HepG2 (cell line): ENCODE measurements around the gene IQCE. TPM values are rescaled to one million over a fixed set of nuclear protein-coding genes. Genes with fewer than 3 reads are reported as not detected.

Source experiments
- BRCA1 ChIP-seq: sonication (generic); formaldehyde crosslinking; IDR thresholded peaks from 2 replicates; pipeline ENCODE4 v1.4.0; 2020; ENCODE audit warnings: missing genetic modification reagents
- CREBL2 ChIP-seq: sonication (generic); formaldehyde crosslinking; IDR thresholded peaks from 2 replicates; pipeline ENCODE4 v1.8.1; 2023; ENCODE audit warnings: missing genetic modification reagents, mild to moderate bottlenecking, borderline replicate concordance
- HDAC2 ChIP-seq: sonication (generic); formaldehyde crosslinking; IDR thresholded peaks from 2 replicates; pipeline ENCODE4 v1.4.0; 2020; ENCODE audit warnings: missing genetic modification reagents
- HOXA5 ChIP-seq: sonication (generic); formaldehyde crosslinking; IDR thresholded peaks from 2 replicates; pipeline ENCODE4 v1.4.0; 2020; ENCODE audit warnings: missing genetic modification reagents
- MAFG ChIP-seq: sonication (generic); formaldehyde crosslinking; IDR thresholded peaks from 2 replicates; pipeline ENCODE4 v1.5.1; 2020; ENCODE audit warnings: mild to moderate bottlenecking, missing genetic modification reagents
- PRDM15 ChIP-seq: sonication (generic); formaldehyde crosslinking; IDR thresholded peaks from 2 replicates; pipeline ENCODE4 v1.4.0; 2020; ENCODE audit warnings: missing genetic modification reagents
- SMARCE1 ChIP-seq: fragments of 450-650 bp; IDR thresholded peaks from 2 replicates; pipeline ENCODE4 v1.6.1; 2017; ENCODE audit warnings: borderline replicate concordance
- STAT6 ChIP-seq: sonication (generic); formaldehyde crosslinking; IDR thresholded peaks from 2 replicates; pipeline ENCODE4 v1.4.0; 2020; ENCODE audit warnings: missing genetic modification reagents, mild to moderate bottlenecking, borderline replicate concordance
- U2AF2 ChIP-seq: fragments of 200-400 bp; formaldehyde crosslinking; IDR thresholded peaks from 2 replicates; pipeline ENCODE4 v1.6.1; 2017; ENCODE audit warnings: low read depth, mild to moderate bottlenecking, low read length
- ZBTB1 ChIP-seq: sonication (generic); formaldehyde crosslinking; IDR thresholded peaks from 2 replicates; pipeline ENCODE4 v1.4.0; 2020; ENCODE audit warnings: missing genetic modification reagents, borderline replicate concordance
- ZBTB43 ChIP-seq: sonication (generic); formaldehyde crosslinking; conservative IDR thresholded peaks from 2 replicates; pipeline ENCODE4 v1.4.0; 2020; ENCODE audit warnings: missing genetic modification reagents
- ZFP82 ChIP-seq: sonication (generic); formaldehyde crosslinking; IDR thresholded peaks from 2 replicates; pipeline ENCODE4 v1.5.1; 2020; ENCODE audit warnings: mild to moderate bottlenecking, missing genetic modification reagents, borderline replicate concordance
- ZNF207 ChIP-seq: fragments of 450-650 bp; IDR thresholded peaks from 2 replicates; pipeline ENCODE4 v1.6.1; 2016; ENCODE audit warnings: antibody characterized with exemption, borderline replicate concordance
- ZNF33A ChIP-seq: sonication (generic); formaldehyde crosslinking; IDR thresholded peaks from 2 replicates; pipeline ENCODE4 v1.5.1; 2020; ENCODE audit warnings: missing genetic modification reagents, mild to moderate bottlenecking, moderate library complexity, borderline replicate concordance
- ZNF557 ChIP-seq: sonication (generic); formaldehyde crosslinking; IDR thresholded peaks from 2 replicates; pipeline ENCODE4 v1.4.0; 2020; ENCODE audit warnings: missing genetic modification reagents
- ZNF577 ChIP-seq: sonication (generic); formaldehyde crosslinking; IDR thresholded peaks from 2 replicates; pipeline ENCODE4 v1.4.0; 2020; ENCODE audit warnings: mild to moderate bottlenecking, low read depth, missing genetic modification reagents, borderline replicate concordance
- polyA plus RNA-seq, 8 experiments: library from polyadenylated mRNA; depleted of rRNA in 3 of 8; stranded (reverse) in 7 of 8; unstranded in 1 of 8; fragments of >200 nt; fragmentation: Illumina TruSeq in 4 of 8; extraction: Trizol in 4 of 8; gene quantifications; 2 replicates each; pipeline versions ENCODE4 v1.2.1 to v1.2.3, GENCODE V29; 2011 to 2016; ENCODE audit warnings: low read depth in 4 of 8, missing spikeins in 1 of 8, mixed read lengths in 1 of 8; ENCODE audit not compliant: insufficient read depth in 1 of 8
- total RNA-seq, 5 experiments: library from RNA; depleted of rRNA; stranded (reverse); fragments of >200 nt; fragmentation: Illumina TruSeq; extraction: Trizol; gene quantifications; 2 replicates each; pipeline ENCODE4 v1.2.3, GENCODE V29; 2016; ENCODE audit warnings: low read depth in 1 of 5

Gene IQCE
- total and polyA plus RNA-seq, 2 of the 13 experiments (the other 11 are each of a cell fraction or from before 2014, with no cell fraction given) = 1.5 to 2.5 TPM

GRCh38 chr7:2629746-2630681 is 71.2 kb downstream of the IQCE start (continued):
- TF ChIP-seq ZFP82 (CRISPR knock-in tag) (0 out of 2 replicates have a peak, but pooled peaks have one; percentile 41), ZNF557 (CRISPR knock-in tag) (no peak), ZBTB1 (CRISPR knock-in tag) (no peak), SMARCE1 (no peak), PRDM15 (CRISPR knock-in tag) (no peak), STAT6 (CRISPR knock-in tag) (no peak), HOXA5 (CRISPR knock-in tag) (no peak), ZNF207 (no peak), ZBTB43 (no peak), CREBL2 (CRISPR knock-in tag) (no peak), U2AF2 (no peak), BRCA1 (CRISPR knock-in tag) (no peak), HDAC2 (CRISPR knock-in tag) (peak; percentile 58), ZNF33A (CRISPR knock-in tag) (no peak), MAFG (CRISPR knock-in tag) (no peak), ZNF577 (CRISPR knock-in tag) (no peak)
